Measurements from ENCODE around the gene B3GNT4. TPM values are rescaled to one million over a fixed set of nuclear protein-coding genes. Genes with fewer than 3 reads are reported as not detected.

B3GNT4 gene
- total and polyA plus RNA-seq, 2 donors (not counting 1 experiment from before 2014, with no cell fraction given) = not detected

DNA sequence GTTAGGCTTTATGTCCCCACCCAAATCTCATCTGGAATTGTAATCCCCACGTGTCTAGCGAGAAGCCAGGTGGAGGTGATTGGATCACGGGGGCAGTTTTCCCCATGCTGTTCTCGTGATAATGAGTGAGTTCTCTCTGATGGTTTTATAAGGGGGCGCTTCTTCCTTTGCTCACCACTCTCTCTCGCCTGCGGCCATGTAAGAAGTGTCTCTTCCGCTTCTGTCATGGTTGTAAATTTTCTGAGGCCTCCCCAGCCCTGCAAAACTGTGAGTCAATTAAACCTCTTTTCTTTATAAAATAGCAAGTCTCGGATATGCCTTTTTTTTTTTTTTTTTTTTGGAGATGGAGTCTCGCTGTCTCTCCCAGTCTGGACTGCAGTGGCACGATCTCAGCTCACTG is 42.7 kb upstream of the B3GNT4 start:
- Histone ChIP-seq H3K27me3 (replicated peaks in 1 of 4; ENCODE audit: control extremely low read depth in 1 of 4, control insufficient read depth in 3 of 4, insufficient read depth in 4 of 4, low read length in 3 of 4) (no peaks in the 10 kb centered on the region), H3K4me2 (replicated peaks; ENCODE audit: low read depth, low read length, poor library complexity, severe bottlenecking) (no peak overlapping the region), H3K36me3 (replicated peaks in 1 of 2; ENCODE audit: control extremely low read depth in 1 of 2, control insufficient read depth in 1 of 2, extremely low read depth in 1 of 2, insufficient read depth in 2 of 2, low read length in 1 of 2) (no peaks in the 10 kb centered on the region), H3K4me1 (ENCODE audit: control insufficient read depth in 2 of 2, insufficient read depth in 2 of 2, low read length in 2 of 2) (no peaks in the 10 kb centered on the region), H3K9ac (ENCODE audit: low read length) (no peak overlapping the region), H3K79me2 (ENCODE audit: control insufficient read depth, insufficient read depth, low read length) (no peaks in the 10 kb centered on the region), H2AFZ (ENCODE audit: insufficient read depth, low read depth, low read length, poor library complexity, severe bottlenecking) (no peak overlapping the region), H4K20me1 (ENCODE audit: control insufficient read depth, insufficient read depth, low read length, poor library complexity, severe bottlenecking) (no peaks in the 10 kb centered on the region), H3K4me3 (ENCODE audit: control extremely low read depth in 1 of 5, extremely low read depth in 1 of 5, insufficient read depth in 1 of 5, low read depth in 2 of 5, low read length in 4 of 5) (no peak overlapping the region), H3K9me3 (ENCODE audit: control extremely low read depth in 1 of 3, control insufficient read depth in 2 of 3, insufficient read depth in 1 of 3, low read length in 2 of 3) (no peaks in the 10 kb centered on the region), H3K27ac (ENCODE audit: low read length in 2 of 2) (no peak overlapping the region)
- ChIA-PET POLR2A (no interaction called here), CTCF (no interaction called here)
- Mint-ChIP-seq H3K4me3 (no peak overlapping the region), H3K27ac (no peak overlapping the region), H3K4me1 (no peaks in the 10 kb centered on the region), H3K9me3 (ENCODE audit: insufficient read depth) (no peaks in the 10 kb centered on the region), H3K27me3 (peaks cover 10% of the 10 kb centered on the region)
- no peak for DNase-seq
- ATAC-seq (ENCODE audit: low read depth) = no peak
- TF ChIP-seq EZH2 (IDR thresholded peaks at IDR 0.05; ENCODE audit: borderline replicate concordance, insufficient read depth, low read depth, low read length, poor library complexity, severe bottlenecking) = no peak
- TF ChIP-seq, protein P1, sequence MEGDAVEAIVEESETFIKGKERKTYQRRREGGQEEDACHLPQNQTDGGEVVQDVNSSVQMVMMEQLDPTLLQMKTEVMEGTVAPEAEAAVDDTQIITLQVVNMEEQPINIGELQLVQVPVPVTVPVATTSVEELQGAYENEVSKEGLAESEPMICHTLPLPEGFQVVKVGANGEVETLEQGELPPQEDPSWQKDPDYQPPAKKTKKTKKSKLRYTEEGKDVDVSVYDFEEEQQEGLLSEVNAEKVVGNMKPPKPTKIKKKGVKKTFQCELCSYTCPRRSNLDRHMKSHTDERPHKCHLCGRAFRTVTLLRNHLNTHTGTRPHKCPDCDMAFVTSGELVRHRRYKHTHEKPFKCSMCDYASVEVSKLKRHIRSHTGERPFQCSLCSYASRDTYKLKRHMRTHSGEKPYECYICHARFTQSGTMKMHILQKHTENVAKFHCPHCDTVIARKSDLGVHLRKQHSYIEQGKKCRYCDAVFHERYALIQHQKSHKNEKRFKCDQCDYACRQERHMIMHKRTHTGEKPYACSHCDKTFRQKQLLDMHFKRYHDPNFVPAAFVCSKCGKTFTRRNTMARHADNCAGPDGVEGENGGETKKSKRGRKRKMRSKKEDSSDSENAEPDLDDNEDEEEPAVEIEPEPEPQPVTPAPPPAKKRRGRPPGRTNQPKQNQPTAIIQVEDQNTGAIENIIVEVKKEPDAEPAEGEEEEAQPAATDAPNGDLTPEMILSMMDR (IDR thresholded peaks at IDR 0.05) = no peak
- intact Hi-C loops (cut with micrococcal nuclease) = no loop called here
- WGBS (ENCODE audit: insufficient coverage) = no CpG with 5 or more reads among the region's 11 CpGs

DNA sequence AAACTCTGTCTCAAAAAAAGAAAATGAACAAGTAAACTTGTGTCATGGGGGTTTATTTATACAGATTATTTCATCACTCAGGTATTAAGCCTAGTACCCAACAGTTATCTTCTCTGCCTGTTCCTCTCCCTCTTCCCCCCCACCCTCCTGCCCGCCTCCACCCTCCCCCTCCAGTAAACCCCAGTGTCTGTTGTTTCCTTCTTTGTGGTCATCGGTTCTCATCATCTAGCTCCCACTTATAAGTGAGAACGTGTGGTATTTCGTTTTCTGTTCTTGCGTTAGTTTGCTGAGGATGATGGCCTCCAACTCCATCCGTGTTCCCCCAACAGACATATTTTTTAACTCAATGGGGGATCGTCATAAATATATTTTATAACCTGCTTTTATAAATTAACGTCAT is 41.8 kb upstream of the B3GNT4 start:
- ChIA-PET POLR2A (no interaction called here), CTCF (interaction anchor here (0.6 kb wide), 1 partner anchor 981 kb away, joined by 3 read pairs; no protein-coding TSS in a partner anchor)
- Mint-ChIP-seq H3K4me1 (no peaks in the 10 kb centered on the region), H3K9me3 (ENCODE audit: insufficient read depth) (no peaks in the 10 kb centered on the region), H3K27me3 (peaks cover 9% of the 10 kb centered on the region), H3K4me3 (no peak overlapping the region), H3K27ac (no peak overlapping the region)
- no peak for ATAC-seq (ENCODE audit: low read depth)
- Histone ChIP-seq H3K4me2 (replicated peaks; ENCODE audit: low read depth, low read length, poor library complexity, severe bottlenecking) (no peak overlapping the region), H2AFZ (ENCODE audit: insufficient read depth, low read depth, low read length, poor library complexity, severe bottlenecking) (no peak overlapping the region), H3K9me3 (ENCODE audit: control extremely low read depth in 1 of 3, control insufficient read depth in 2 of 3, insufficient read depth in 1 of 3, low read length in 2 of 3) (no peaks in the 10 kb centered on the region), H3K27me3 (replicated peaks in 1 of 4; ENCODE audit: control extremely low read depth in 1 of 4, control insufficient read depth in 3 of 4, insufficient read depth in 4 of 4, low read length in 3 of 4) (peaks cover 0 to 4% (median 0%) of the 10 kb centered on the region in 4 experiments), H3K27ac (ENCODE audit: low read length in 2 of 2) (no peak overlapping the region), H3K79me2 (ENCODE audit: control insufficient read depth, insufficient read depth, low read length) (no peaks in the 10 kb centered on the region), H3K4me3 (ENCODE audit: control extremely low read depth in 1 of 5, extremely low read depth in 1 of 5, insufficient read depth in 1 of 5, low read depth in 2 of 5, low read length in 4 of 5) (no peak overlapping the region), H3K4me1 (ENCODE audit: control insufficient read depth in 2 of 2, insufficient read depth in 2 of 2, low read length in 2 of 2) (no peaks in the 10 kb centered on the region), H3K9ac (ENCODE audit: low read length) (no peak overlapping the region), H4K20me1 (ENCODE audit: control insufficient read depth, insufficient read depth, low read length, poor library complexity, severe bottlenecking) (no peaks in the 10 kb centered on the region), H3K36me3 (replicated peaks in 1 of 2; ENCODE audit: control extremely low read depth in 1 of 2, control insufficient read depth in 1 of 2, extremely low read depth in 1 of 2, insufficient read depth in 2 of 2, low read length in 1 of 2) (no peaks in the 10 kb centered on the region)
- no CpG with 5 or more reads among the region's 8 CpGs for WGBS (ENCODE audit: insufficient coverage)
- TF ChIP-seq, protein P1 (IDR thresholded peaks at IDR 0.05) = no peak
- no peak for TF ChIP-seq EZH2 (IDR thresholded peaks at IDR 0.05; ENCODE audit: borderline replicate concordance, insufficient read depth, low read depth, low read length, poor library complexity, severe bottlenecking)
- DNase-seq = no peak
- intact Hi-C loops (cut with micrococcal nuclease) = no loop called here
